HCT116 (cell line): ENCODE measurements around the gene SEC31B. TPM values are rescaled to one million over a fixed set of nuclear protein-coding genes. Genes with fewer than 3 reads are reported as not detected.

Experiments
- ATAC-seq: fragments of 200-7000 bp; cut with Tn5 transposase; 2 replicates; pipeline ENCODE4 v1.9.1; 2020; ENCODE audit warnings: mild to moderate bottlenecking, moderate library complexity
- Bru-seq: library from RNA; stranded (reverse); fragments of 400-500 nt; gene quantifications from one replicate; lab custom pipeline; 2021; lab: Mats Ljungman, UMichigan
- BruChase-seq, 2 experiments: library from RNA; stranded (reverse); fragments of 400-500 nt; gene quantifications; one replicate each; lab custom pipeline; 2021; lab: Mats Ljungman, UMichigan
- BruUV-seq: library from RNA; stranded (reverse); fragments of 400-500 nt; replicated peaks from 2 replicates; lab custom pipeline; 2021; lab: Mats Ljungman, UMichigan
- CTCF ChIA-PET: fragments of 300-600 bp; sonication (Branson Sonifier 250); formaldehyde crosslinking; loops from one replicate; lab custom pipeline; 2021; ENCODE audit warnings: antibody characterized with exemption; lab: Charles Lee
- POLR2A ChIA-PET: fragments of 300-600, 350-600 bp; sonication (Branson Sonifier 250); formaldehyde crosslinking; loops from one replicate; lab custom pipeline; 2021; ENCODE audit warnings: antibody characterized with exemption; lab: Charles Lee
- RAD21 ChIA-PET, 2 experiments: fragments of 300-600 bp; sonication (Branson Sonifier 250); formaldehyde crosslinking; loops; one replicate each; lab custom pipeline; 2023; ENCODE audit warnings: low total read pairs in 2 of 2; ENCODE audit not compliant: uncharacterized antibody in 2 of 2, unreplicated experiment in 2 of 2, low non-redundant PET in 1 of 2; lab: Charles Lee
- DNase-seq: peaks from one replicate; pipeline ENCODE4 v3.0.0-alpha.2; 2010; ENCODE audit warnings: low read depth, low spot score
- H2AFZ ChIP-seq: fragments of 200-600 bp; shearing (Covaris generic), sonication (generic); 2 replicates; pipeline ENCODE4 v1.6.1; 2017; ENCODE audit warnings: low read depth, mixed run types, mixed read lengths, antibody characterized with exemption, low read length; ENCODE audit not compliant: poor library complexity, severe bottlenecking
- H3K27ac ChIP-seq: 2 replicates; pipeline ENCODE4 v1.5.1; 2012; ENCODE audit warnings: low read depth, low read length
- H3K27me3 ChIP-seq: fragments of 200-600 bp; sonication (generic); 2 replicates; pipeline ENCODE4 v1.6.1; 2016; ENCODE audit warnings: mixed run types, low read length, mixed read lengths; ENCODE audit not compliant: insufficient read depth
- H3K36me3 ChIP-seq, 2 experiments: fragments of 200-500 bp in 1 of 2; fragments of 200-600 bp in 1 of 2; sonication (Bioruptor generic) in 1 of 2; sonication (generic) in 1 of 2; 2 replicates each; pipeline versions ENCODE4 v1.5.1 to v1.6.1; 2014 to 2016; ENCODE audit warnings: low read length in 2 of 2, inconsistent platforms in 1 of 2, mixed read lengths in 1 of 2, mixed run types in 1 of 2; ENCODE audit not compliant: insufficient read depth in 2 of 2, control insufficient read depth in 1 of 2
- H3K4me1 ChIP-seq, 2 experiments: fragments of 200-600 bp in 1 of 2; sonication (generic) in 1 of 2; 2 replicates each; pipeline versions ENCODE4 v1.5.1 to v1.6.1; 2012 to 2017; ENCODE audit warnings: low read length in 2 of 2, inconsistent platforms in 1 of 2, mild to moderate bottlenecking in 1 of 2, mixed read lengths in 1 of 2, mixed run types in 1 of 2, moderate library complexity in 1 of 2; ENCODE audit not compliant: insufficient read depth in 2 of 2, control insufficient read depth in 1 of 2
- H3K4me2 ChIP-seq: fragments of 200-600 bp; sonication (generic); 2 replicates; pipeline ENCODE4 v1.6.1; 2017; ENCODE audit warnings: mixed run types, low read length, mixed read lengths
- H3K4me3 ChIP-seq, 2 experiments: fragments of 200-600 bp in 1 of 2; sonication (generic) in 1 of 2; replicated peaks in 1 of 2; 2 replicates each; pipeline ENCODE4 v1.5.1; 2011 to 2016; ENCODE audit warnings: low read length in 2 of 2, control low read depth in 1 of 2, low read depth in 1 of 2, mild to moderate bottlenecking in 1 of 2, mixed read lengths in 1 of 2, mixed run types in 1 of 2
- H3K79me2 ChIP-seq: fragments of 200-600 bp; sonication (generic); 2 replicates; pipeline ENCODE4 v1.6.1; 2017; ENCODE audit warnings: mild to moderate bottlenecking, mixed run types, low read length, moderate library complexity, mixed read lengths; ENCODE audit not compliant: insufficient read depth
- H3K9ac ChIP-seq: fragments of 200-600 bp; sonication (generic); 2 replicates; pipeline ENCODE4 v1.6.1; 2016; ENCODE audit warnings: low read length, mixed read lengths
- H3K9me2 ChIP-seq: fragments of 200-600 bp; sonication (generic), shearing (Covaris generic); 2 replicates; pipeline ENCODE4 v1.6.1; 2017; ENCODE audit warnings: mixed run types, mild to moderate bottlenecking, moderate library complexity; ENCODE audit not compliant: insufficient read depth
- H3K9me3 ChIP-seq, 2 experiments: fragments of 200-500 bp in 1 of 2; fragments of 200-600 bp in 1 of 2; sonication (Bioruptor generic) in 1 of 2; sonication (generic) in 1 of 2; 2 replicates each; pipeline ENCODE4 v1.6.1; 2014 to 2017; ENCODE audit warnings: low read length in 2 of 2, mixed read lengths in 2 of 2, inconsistent platforms in 1 of 2, low read depth in 1 of 2, mild to moderate bottlenecking in 1 of 2, mixed run types in 1 of 2, moderate library complexity in 1 of 2; ENCODE audit not compliant: control insufficient read depth in 1 of 2, insufficient read depth in 1 of 2
- H4K20me1 ChIP-seq: fragments of 200-600 bp; sonication (generic), shearing (Covaris generic); 2 replicates; pipeline ENCODE4 v1.6.1; 2017; ENCODE audit warnings: mixed run types, mild to moderate bottlenecking, moderate library complexity; ENCODE audit not compliant: insufficient read depth
- EGR1 ChIP-seq: IDR thresholded peaks from 2 replicates; pipeline ENCODE4 v1.6.1; 2012; ENCODE audit warnings: low read depth
- ELF1 ChIP-seq: IDR thresholded peaks from 2 replicates; pipeline ENCODE4 v1.6.1; 2012; ENCODE audit warnings: low read depth, borderline replicate concordance
- EZH2 ChIP-seq: fragments of 200-600 bp; sonication (generic); IDR thresholded peaks from 2 replicates; pipeline ENCODE4 v1.6.1; 2017; ENCODE audit warnings: antibody characterized with exemption, mixed run types
- JUND ChIP-seq: IDR thresholded peaks from 2 replicates; pipeline ENCODE4 v1.6.1; 2012
- MAX ChIP-seq: IDR thresholded peaks from 2 replicates; pipeline ENCODE4 v1.6.1; 2012
- POLR2A ChIP-seq: IDR thresholded peaks from 2 replicates; pipeline ENCODE4 v1.7.0; 2011; ENCODE audit warnings: borderline replicate concordance; ENCODE audit not compliant: insufficient read depth, insufficient read length; ENCODE audit errors: extremely low read depth
- RAD21 ChIP-seq: IDR thresholded peaks from 2 replicates; pipeline ENCODE4 v1.6.1; 2012; ENCODE audit warnings: low read depth, mild to moderate bottlenecking
- SP1 ChIP-seq: IDR thresholded peaks from 2 replicates; pipeline ENCODE4 v1.6.1; 2012; ENCODE audit warnings: low read depth
- SRF ChIP-seq: IDR thresholded peaks from 2 replicates; pipeline ENCODE4 v1.6.1; 2012; ENCODE audit warnings: low read depth
- ZBTB33 ChIP-seq: IDR thresholded peaks from 2 replicates; pipeline ENCODE4 v1.6.1; 2011; ENCODE audit warnings: mild to moderate bottlenecking, low read length, moderate library complexity; ENCODE audit not compliant: insufficient replicate concordance; ENCODE audit errors: extremely low read depth
- ZFX ChIP-seq: fragments of 450-650 bp; IDR thresholded peaks from 2 replicates; pipeline ENCODE4 v1.6.1; 2017
- ZNF274 ChIP-seq: fragments of 200-500 bp; sonication (Bioruptor generic); IDR thresholded peaks from 2 replicates; pipeline ENCODE4 v1.6.1; 2014; ENCODE audit warnings: mild to moderate bottlenecking, low read depth, low read length, inconsistent platforms
- intact Hi-C: fragments of 100-400 bp; cut with micrococcal nuclease; formaldehyde crosslinking; loops from 2 replicates; pipeline ENCODE4 v1.10.0; 2022
- long read RNA-seq: library from polyadenylated mRNA; unstranded; transcript quantifications from one replicate; pipeline ENCODE4 v2.0.0, GENCODE V29; 2021; ENCODE audit not compliant: unreplicated experiment
- polyA plus RNA-seq: library from polyadenylated mRNA; unstranded; fragments of >200 nt; gene quantifications from 2 replicates; pipeline ENCODE4 v1.2.1, GENCODE V29; 2012; ENCODE audit warnings: missing spikeins
- total RNA-seq: library from RNA; stranded (reverse); gene quantifications from one replicate; pipeline ENCODE4 v1.2.1, GENCODE V29; 2021; ENCODE audit not compliant: unreplicated experiment
- TF ChIP-seq, protein P1 (sequence below): IDR thresholded peaks from 2 replicates; pipeline ENCODE4 v1.6.1; 2012; ENCODE audit warnings: low read depth

SEC31B gene
- total RNA-seq (30.9 TPM), Bru-seq, nascent RNA (percentile 74 among the genes with signal in this experiment), BruChase-seq, experiment 1, labeled RNA remaining after a 6-hour chase (percentile 87 among the genes with signal in this experiment), BruChase-seq, experiment 2, labeled RNA remaining after a 2-hour chase (percentile 91 among the genes with signal in this experiment)
- 13.2 and 17.0 TPM in 2 replicates for polyA plus RNA-seq
- long read RNA-seq, partial matches to known transcripts = 6 of 29 reads
- long read RNA-seq, other reads (novel, unspliced or antisense) = 23 of 29 reads

GRCh38 chr10:100519311-100520051, at the start of gene SEC31B:
SEC31B (minus strand) TSS chr10:100519861; CDS start chr10:100516952, 2,909 bp downstream.
- ChIA-PET RAD21 (interaction anchor here (0.5 to 2.1 kb wide), 9 partner anchors 11 to 359 kb away, joined by 3 to 7 read pairs (median 5); no protein-coding TSS in a partner anchor), CTCF (interaction anchor here (0.6 to 3.4 kb wide), 47 partner anchors 8 to 674 kb away, joined by 3 to 54 read pairs (median 5); partner anchors contain the start of genes HIF1AN, NDUFB8, PKD2L1 and SCD), POLR2A (interaction anchor here (1.1 to 1.3 kb wide), 3 partner anchors 16 to 177 kb away, joined by 3 to 5 read pairs (median 4); partner anchors contain the start of gene HIF1AN)
- peaks cover 23 to 26% of the 10 kb centered on the region in 2 experiments; a peak in 3 of 4 replicates for H3K36me3 ChIP-seq
- no peaks in the 10 kb centered on the region for H4K20me1 ChIP-seq
- no peaks in the 10 kb centered on the region for H3K9me2 ChIP-seq
- no peak for DNase-seq
- no peak within 1 kb of the TSS for H3K4me3 ChIP-seq
- TF ChIP-seq POLR2A (no peak), EZH2 (no peak), MAX (no peak), SP1 (no peak), ZFX (no peak), RAD21 (no peak), EGR1 (no peak), ZBTB33 (no peak), SRF (no peak), JUND (no peak), ZNF274 (no peak), ELF1 (no peak)
- TF ChIP-seq, protein P1, sequence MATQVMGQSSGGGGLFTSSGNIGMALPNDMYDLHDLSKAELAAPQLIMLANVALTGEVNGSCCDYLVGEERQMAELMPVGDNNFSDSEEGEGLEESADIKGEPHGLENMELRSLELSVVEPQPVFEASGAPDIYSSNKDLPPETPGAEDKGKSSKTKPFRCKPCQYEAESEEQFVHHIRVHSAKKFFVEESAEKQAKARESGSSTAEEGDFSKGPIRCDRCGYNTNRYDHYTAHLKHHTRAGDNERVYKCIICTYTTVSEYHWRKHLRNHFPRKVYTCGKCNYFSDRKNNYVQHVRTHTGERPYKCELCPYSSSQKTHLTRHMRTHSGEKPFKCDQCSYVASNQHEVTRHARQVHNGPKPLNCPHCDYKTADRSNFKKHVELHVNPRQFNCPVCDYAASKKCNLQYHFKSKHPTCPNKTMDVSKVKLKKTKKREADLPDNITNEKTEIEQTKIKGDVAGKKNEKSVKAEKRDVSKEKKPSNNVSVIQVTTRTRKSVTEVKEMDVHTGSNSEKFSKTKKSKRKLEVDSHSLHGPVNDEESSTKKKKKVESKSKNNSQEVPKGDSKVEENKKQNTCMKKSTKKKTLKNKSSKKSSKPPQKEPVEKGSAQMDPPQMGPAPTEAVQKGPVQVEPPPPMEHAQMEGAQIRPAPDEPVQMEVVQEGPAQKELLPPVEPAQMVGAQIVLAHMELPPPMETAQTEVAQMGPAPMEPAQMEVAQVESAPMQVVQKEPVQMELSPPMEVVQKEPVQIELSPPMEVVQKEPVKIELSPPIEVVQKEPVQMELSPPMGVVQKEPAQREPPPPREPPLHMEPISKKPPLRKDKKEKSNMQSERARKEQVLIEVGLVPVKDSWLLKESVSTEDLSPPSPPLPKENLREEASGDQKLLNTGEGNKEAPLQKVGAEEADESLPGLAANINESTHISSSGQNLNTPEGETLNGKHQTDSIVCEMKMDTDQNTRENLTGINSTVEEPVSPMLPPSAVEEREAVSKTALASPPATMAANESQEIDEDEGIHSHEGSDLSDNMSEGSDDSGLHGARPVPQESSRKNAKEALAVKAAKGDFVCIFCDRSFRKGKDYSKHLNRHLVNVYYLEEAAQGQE = no peak
- intact Hi-C loops = loop anchor here (10.0 kb wide), 1 partner anchor 665 kb away; no protein-coding TSS in a partner anchor
- no peaks in the 10 kb centered on the region for H3K27me3 ChIP-seq
- H3K79me2 ChIP-seq = no peaks in the 10 kb centered on the region
- BruUV-seq = no TSS peak
- no peaks in the 10 kb centered on the region for H3K4me1 ChIP-seq
- ATAC-seq = peak; percentile 24
- H3K27ac ChIP-seq = no peak within 1 kb of the TSS
- H2AFZ ChIP-seq = no peak within 1 kb of the TSS
- no peak within 1 kb of the TSS; the same call in 1 of the 2 replicates for H3K4me2 ChIP-seq
- no peaks in the 10 kb centered on the region for H3K9me3 ChIP-seq
- H3K9ac ChIP-seq = no peak within 1 kb of the TSS
